ENCODE results near the gene ADSL. TPM values are rescaled to one million over a fixed set of nuclear protein-coding genes. Genes with fewer than 3 reads are reported as not detected.
A peak's percentile ranks its signal among the peaks of the same experiment; 100 is the strongest.

Gene ADSL
- total RNA-seq, 1 experiment from 2014 or later = 126 TPM

- H3K9me2 ChIP-seq (ENCODE audit: insufficient read depth) = no peaks in the 10 kb centered on the region
- no peak for TF ChIP-seq FOSL1 (IDR thresholded peaks at IDR 0.05; ENCODE audit: low read depth)
- no peak for TF ChIP-seq TCF7L2 (IDR thresholded peaks at IDR 0.05; ENCODE audit: borderline replicate concordance, extremely low read depth, insufficient read depth, insufficient read length)
- TF ChIP-seq ZNF274 (IDR thresholded peaks at IDR 0.05; ENCODE audit: low read depth, low read length) = no peak
- TF ChIP-seq EZH2 (IDR thresholded peaks at IDR 0.05) = no peak
- TF ChIP-seq CBX3 (IDR thresholded peaks at IDR 0.05; ENCODE audit: low read depth) = no peak
- TF ChIP-seq CTCF (IDR thresholded peaks at IDR 0.05 in 2 of 3, conservative IDR thresholded peaks at IDR 0.05 in 1 of 3; ENCODE audit: borderline replicate concordance in 1 of 3, insufficient read depth in 1 of 3, low read depth in 2 of 3, low read length in 2 of 3) = no peak
- no peak for TF ChIP-seq POLR2A (IDR thresholded peaks at IDR 0.05; ENCODE audit: borderline replicate concordance, extremely low read depth, insufficient read depth, insufficient read length)
Observed at GRCh38 chr22:40413873-40414272, 67.6 kb downstream of the ADSL start.

GRCh38 chr22:40414311-40414710, 68.0 kb downstream of the ADSL start:
- ATAC-seq (no peak), DNase-seq (ENCODE audit: low read depth, low spot score) (no peak)
- ChIA-PET POLR2A (no interaction called here), RAD21 (ENCODE audit: low non-redundant PET in 1 of 2, low total read pairs in 2 of 2, uncharacterized antibody in 2 of 2, unreplicated experiment in 2 of 2) (no interaction called here), CTCF (no interaction called here)
- Histone ChIP-seq H3K27me3 (ENCODE audit: insufficient read depth, low read length) (no peaks in the 10 kb centered on the region), H2AFZ (ENCODE audit: low read depth, low read length, poor library complexity, severe bottlenecking) (no peak overlapping the region), H3K9me2 (ENCODE audit: insufficient read depth) (no peaks in the 10 kb centered on the region), H3K4me2 (ENCODE audit: low read length) (no peak overlapping the region), H3K9ac (ENCODE audit: low read length) (no peak overlapping the region), H3K27ac (ENCODE audit: low read depth, low read length) (no peak overlapping the region), H3K4me3 (replicated peaks in 1 of 2; ENCODE audit: low read depth in 1 of 2, low read length in 2 of 2) (no peak overlapping the region), H3K9me3 (ENCODE audit: control insufficient read depth in 1 of 2, insufficient read depth in 1 of 2, low read depth in 1 of 2, low read length in 2 of 2) (no peaks in the 10 kb centered on the region), H3K36me3 (ENCODE audit: control insufficient read depth in 1 of 2, insufficient read depth in 2 of 2, low read length in 2 of 2) (peaks cover 2 to 4% of the 10 kb centered on the region in 2 experiments; a peak in 3 of 4 replicates), H3K4me1 (ENCODE audit: control insufficient read depth in 1 of 2, insufficient read depth in 2 of 2, low read length in 2 of 2) (peaks cover 4 to 11% of the 10 kb centered on the region in 2 experiments; a peak in 3 of 4 replicates), H3K79me2 (ENCODE audit: insufficient read depth, low read length) (no peaks in the 10 kb centered on the region), H4K20me1 (ENCODE audit: insufficient read depth) (no peaks in the 10 kb centered on the region)
- intact Hi-C loops (cut with micrococcal nuclease) = no loop called here
- BruUV-seq (replicated peaks) = no TSS peak
- TF ChIP-seq POLR2AphosphoS5 (IDR thresholded peaks at IDR 0.05; ENCODE audit: low read depth, low read length) = no peak
- no peak for TF ChIP-seq EZH2 (IDR thresholded peaks at IDR 0.05)

More at GRCh38 chr22:40413873-40414272, 67.6 kb downstream of the ADSL start:
- Histone ChIP-seq H3K9ac (ENCODE audit: low read length) (no peak overlapping the region), H3K27me3 (ENCODE audit: insufficient read depth, low read length) (no peaks in the 10 kb centered on the region), H3K36me3 (ENCODE audit: control insufficient read depth in 1 of 2, insufficient read depth in 2 of 2, low read length in 2 of 2) (peaks cover 2 to 4% of the 10 kb centered on the region in 2 experiments; a peak in 3 of 4 replicates), H3K9me3 (ENCODE audit: control insufficient read depth in 1 of 2, insufficient read depth in 1 of 2, low read depth in 1 of 2, low read length in 2 of 2) (no peaks in the 10 kb centered on the region), H2AFZ (ENCODE audit: low read depth, low read length, poor library complexity, severe bottlenecking) (no peak overlapping the region), H4K20me1 (ENCODE audit: insufficient read depth) (no peaks in the 10 kb centered on the region), H3K4me1 (ENCODE audit: control insufficient read depth in 1 of 2, insufficient read depth in 2 of 2, low read length in 2 of 2) (peaks cover 4 to 11% of the 10 kb centered on the region in 2 experiments; a peak in 3 of 4 replicates), H3K79me2 (ENCODE audit: insufficient read depth, low read length) (no peaks in the 10 kb centered on the region), H3K4me2 (ENCODE audit: low read length) (no peak overlapping the region), H3K4me3 (replicated peaks in 1 of 2; ENCODE audit: low read depth in 1 of 2, low read length in 2 of 2) (no peak overlapping the region), H3K27ac (ENCODE audit: low read depth, low read length) (no peak overlapping the region)
- ATAC-seq (no peak), DNase-seq (ENCODE audit: low read depth, low spot score) (no peak)
- BruUV-seq (replicated peaks) = TSS peak; percentile 23
- ChIA-PET RAD21 (ENCODE audit: low non-redundant PET in 1 of 2, low total read pairs in 2 of 2, uncharacterized antibody in 2 of 2, unreplicated experiment in 2 of 2) (no interaction called here), CTCF (no interaction called here), POLR2A (no interaction called here)
- intact Hi-C loops (cut with micrococcal nuclease) = no loop called here

Measured in HCT116 (cell line).